ENCODE measurements around the gene GLRA3.
"Not testable (repeated sequence)": the region's sequence is repeated elsewhere in the genome, so short reads cannot be mapped to it uniquely, and the experiment has no call there.

GLRA3 gene

DNA sequence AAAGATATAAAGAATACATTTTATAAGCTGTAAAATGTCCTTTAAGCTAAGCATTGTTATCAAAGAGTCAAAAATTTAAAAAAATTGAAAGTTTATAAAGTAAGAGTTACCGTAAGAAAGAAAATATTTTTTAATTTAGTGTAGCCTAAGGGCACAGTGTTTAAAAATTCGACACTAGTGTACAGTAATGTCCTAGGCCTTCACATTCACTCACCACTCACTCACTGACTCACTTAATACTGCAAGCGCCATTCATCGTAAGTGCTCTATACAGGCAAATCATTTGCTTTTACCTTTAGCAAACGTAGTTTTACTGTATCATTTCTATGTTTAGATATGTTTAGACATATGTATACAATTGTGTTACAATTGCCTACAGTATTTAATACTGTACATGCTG, 20.2 kb downstream of the GLRA3 start:
- no peak for DNase-seq

DNA sequence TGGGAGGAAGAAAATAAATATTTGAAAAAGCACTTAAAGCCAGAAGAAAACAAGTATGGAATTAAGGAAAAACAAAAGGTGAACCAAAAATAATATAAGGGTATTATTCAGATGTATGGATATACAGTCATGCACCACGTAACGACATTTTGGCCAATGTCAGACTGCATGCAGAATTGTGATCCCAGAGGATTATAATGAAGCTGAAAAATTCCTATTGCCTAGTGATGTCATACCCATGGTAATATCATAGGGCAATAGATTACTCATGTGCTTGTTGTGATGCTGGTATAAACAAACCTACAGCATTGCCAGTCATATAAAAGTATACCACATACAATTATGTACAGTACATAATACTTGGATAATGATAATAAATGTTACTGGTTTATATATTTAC, 20.9 kb downstream of the GLRA3 start:
- DNase-seq = no peak

DNA sequence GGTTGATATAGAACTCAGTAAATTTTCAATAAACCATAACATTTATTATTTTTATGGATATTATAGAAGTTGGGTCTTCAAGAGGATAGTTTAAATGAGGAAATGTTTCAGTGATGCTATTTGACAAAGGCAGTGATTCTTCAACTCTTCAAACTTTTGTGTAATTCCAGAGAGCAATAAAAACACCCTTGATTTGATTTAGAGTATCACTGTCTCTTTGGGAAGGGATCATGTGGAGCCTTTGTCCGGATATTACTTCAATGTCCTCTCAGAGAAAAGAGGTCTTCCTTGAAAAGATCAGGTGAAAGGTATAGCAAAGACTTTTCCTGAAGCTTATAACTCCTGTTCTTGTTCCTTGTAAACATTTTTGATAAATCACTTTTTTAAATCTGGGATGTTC, 23.3 kb downstream of the GLRA3 start:
- no peak for DNase-seq

DNA sequence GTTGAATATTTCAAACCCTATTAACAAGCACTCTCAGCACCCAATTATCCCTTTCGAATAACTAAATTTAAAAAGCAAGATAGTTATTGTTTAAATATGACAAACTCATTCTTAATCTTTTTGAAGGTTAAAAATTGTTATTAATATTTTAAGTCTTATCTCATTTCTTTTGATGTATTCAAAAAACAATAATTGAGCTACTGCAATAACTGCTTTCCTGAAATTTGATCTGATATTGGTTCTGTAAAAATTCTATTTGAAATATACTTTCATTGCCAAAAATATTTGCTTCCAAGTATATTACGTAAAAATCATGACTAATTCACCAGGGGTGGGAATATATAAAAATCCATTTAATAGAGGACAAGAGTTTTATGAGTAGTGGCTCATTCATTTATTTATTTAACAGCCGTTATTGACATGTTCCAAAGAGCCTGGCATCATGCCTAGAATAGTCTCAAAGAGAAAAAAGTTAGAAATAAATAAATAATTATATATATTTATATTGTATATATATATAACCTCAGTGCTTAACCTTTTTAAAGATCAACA, 34.4 kb downstream of the GLRA3 start:
- no peak for DNase-seq

DNA sequence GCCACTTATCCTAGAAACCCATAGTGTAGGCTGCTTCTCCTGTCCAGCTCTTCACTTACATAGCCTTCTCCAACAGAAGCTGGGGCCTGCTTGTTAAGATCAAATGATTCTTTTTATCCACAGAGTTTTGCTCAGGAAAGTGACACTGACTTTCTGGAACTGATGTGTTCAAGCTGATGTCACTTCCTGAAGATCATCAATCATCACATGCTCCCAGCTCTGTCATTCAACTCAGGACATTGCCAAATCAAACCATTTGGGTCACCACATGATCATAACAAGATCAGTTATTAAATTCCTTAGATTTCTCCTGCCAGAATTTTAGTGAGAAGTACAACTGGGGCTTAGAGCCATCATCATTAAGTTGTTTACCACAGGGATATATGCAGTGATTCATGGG, 39.4 kb downstream of the GLRA3 start:
- DNase-seq = no peak

DNA sequence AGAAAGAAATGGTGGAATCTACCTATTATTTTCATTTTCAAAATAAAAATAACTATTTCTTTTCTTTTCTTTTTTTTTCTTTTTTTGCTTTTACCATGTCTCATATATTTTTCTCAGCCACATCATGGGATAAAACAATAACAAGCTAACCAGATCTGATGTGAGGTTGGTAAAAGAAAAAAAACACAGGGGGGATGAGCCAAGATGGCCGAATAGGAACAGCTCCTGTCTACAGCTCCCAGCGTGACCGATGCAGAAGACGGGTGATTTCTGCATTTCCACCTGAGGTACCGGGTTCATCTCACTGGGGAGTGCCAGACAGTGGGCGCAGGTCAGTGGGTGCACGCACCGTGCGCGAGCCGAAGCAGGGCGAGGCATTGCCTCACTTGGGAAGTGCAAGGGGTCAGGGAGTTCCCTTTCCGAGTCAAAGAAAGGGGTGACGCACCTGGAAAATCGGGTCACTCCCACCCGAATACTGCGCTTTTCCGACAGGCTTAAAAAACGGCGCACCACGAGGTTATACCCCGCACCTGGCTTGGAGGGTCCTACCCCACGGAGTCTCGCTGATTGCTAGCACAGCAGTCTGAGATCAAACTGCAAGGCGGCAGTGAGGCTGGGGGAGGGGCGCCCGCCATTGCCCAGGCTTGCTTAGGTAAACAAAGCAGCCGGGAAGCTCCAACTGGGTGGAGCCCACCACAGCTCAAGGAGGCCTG, 50.6 kb downstream of the GLRA3 start:
- DNase-seq = not testable (repeated sequence)

DNA sequence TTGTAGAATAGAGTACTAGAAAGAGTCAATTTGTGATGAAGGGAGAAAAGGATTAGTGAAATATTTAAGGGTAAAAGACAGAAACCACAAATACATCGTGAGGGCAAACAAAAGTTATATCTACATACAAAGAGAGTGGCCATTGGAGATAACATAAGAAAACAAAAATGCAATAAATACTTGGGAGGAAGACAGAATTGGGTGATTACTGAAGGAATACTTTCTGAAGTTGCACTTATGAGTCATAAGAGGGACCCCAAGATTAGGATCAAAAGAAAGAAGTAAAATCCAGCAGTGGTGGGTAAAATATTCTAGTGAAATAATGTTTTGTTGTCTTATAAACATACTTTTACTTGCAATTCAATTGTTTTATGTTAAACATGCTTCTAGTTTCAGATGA, 53.7 kb downstream of the GLRA3 start:
- no peak for DNase-seq

DNA sequence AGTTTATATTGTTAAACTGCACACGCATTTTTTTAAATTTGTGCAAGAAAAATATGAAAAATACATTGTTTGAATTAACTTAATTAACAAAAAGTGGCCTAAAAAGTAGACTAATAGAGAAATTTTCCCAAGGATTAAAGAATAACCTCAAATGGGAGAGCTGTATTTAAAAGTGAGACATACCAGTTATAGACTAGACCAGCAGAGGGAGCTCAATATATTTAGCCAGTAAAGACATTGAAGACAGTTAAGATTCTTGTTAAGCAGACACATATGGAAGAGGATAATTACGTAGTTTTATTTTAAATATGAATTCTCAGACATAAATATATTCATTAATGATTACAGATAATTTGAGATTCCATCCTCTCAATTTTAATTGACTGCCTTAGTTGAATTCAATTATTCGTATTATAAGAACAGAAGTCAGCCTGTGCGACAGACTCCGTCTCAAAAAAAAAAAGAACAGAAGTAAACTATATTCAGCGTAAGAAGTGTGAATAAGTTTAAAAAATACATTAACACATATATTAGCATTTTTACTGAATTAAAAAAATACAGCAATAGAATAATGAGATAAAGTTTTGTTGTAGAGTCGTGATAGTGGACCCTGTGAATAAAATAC, 64.8 kb downstream of the GLRA3 start:
- DNase-seq = no peak

DNA sequence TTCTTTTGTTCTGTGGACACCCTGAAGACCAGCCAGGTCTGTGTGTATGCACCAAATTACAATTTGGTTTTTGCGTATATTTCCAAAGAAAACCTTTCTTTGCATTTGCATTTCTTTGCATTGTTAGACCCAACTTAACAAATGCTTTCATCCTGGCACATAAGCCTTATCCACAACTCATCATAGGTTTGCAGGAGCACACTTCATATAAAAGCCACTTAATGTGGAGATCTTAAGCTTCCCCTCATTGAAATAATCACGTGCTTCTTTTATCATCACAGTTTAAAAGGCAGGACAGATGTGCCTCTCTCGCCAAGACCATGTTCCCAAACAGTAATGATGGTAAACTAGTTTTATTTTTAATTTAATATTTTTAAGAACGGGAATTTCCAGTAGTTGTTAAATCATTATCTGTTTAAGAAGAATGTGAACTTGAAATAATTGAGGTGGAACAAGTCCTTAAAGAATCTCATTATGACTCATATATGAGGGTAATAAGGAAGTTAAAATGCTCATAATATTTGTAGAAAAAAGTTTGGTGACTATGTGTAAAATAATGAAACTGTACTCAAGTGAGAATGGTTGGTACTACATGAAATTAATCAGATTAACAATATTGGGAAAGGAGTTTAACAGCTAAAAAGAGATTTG, 65.5 kb downstream of the GLRA3 start:
- DNase-seq = no peak

DNA sequence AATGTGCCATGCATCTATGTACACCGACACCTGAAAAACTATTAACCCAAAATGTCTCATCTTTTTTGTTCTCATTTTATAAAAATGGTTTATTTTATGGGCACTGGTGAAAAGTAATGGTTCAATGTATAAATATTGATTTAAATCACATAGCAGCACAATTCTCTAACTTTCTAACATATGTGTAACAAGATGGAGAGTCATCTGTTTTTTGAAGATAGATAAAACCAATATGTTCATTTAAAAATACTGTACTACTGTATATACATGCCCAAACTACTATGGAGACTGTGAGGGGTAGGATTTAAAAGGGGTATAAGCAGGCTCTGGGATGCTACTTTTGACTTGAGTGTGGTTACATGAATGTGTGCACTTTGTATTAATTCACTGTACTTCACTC, 67.6 kb downstream of the GLRA3 start:
- DNase-seq = no peak

DNA sequence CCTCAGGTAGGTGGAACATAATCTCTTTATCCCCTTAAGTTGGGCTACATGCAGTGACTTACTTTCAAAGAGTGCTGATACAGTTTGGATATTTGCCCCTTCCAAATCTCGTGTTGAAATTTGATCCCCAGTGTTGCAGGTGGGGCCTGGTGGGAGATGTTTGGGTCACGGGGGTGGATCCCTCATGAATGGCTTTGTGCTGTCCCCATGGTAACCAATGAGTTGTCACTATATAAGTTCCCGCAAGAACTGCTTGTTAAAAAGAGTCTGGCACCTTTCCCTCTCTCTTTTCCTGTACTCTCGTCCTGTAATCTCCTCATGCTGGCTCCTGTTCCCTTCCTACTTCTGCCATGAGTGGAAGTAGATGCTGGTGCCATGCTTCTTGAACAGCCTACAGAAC, 71.3 kb downstream of the GLRA3 start:
- no peak for DNase-seq

DNA sequence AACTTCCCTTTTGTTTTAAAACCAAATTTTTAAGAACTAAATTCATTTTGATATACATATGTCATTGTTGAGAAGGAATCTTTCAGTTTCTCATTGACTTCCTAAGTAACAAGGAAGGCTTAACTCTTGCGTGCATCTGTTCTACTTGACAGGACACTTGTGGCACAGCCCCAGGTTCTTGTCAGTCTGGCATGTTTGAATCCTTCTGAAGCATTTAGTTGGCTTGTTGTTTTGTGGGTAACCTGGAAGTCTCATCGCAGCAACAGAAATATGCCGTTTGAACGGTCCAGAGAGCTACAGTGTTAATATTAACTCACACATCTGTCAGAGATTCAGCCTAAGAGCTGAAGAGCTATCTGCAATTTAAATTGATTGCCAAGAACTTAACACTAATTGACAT, 76.0 kb downstream of the GLRA3 start:
- no peak for DNase-seq

DNA sequence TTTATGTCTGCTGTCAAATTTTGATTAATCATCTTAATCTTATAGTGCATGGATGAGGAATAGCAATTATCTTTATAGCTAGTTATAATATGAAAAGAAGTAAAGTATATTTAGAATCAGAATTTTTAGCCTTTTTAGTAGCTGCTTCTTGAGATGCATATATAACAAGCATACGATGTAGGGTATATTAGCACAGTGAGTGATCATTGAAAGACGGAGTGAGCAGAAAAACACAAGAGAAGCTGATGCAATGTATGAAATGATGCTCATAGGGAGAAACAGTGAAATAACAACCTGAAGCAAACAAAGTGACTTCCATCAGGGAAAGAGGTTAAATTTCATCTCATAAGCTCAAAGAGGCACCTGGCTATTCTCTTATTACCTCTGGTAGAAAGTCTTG, 77.0 kb downstream of the GLRA3 start:
- no peak for DNase-seq

DNA sequence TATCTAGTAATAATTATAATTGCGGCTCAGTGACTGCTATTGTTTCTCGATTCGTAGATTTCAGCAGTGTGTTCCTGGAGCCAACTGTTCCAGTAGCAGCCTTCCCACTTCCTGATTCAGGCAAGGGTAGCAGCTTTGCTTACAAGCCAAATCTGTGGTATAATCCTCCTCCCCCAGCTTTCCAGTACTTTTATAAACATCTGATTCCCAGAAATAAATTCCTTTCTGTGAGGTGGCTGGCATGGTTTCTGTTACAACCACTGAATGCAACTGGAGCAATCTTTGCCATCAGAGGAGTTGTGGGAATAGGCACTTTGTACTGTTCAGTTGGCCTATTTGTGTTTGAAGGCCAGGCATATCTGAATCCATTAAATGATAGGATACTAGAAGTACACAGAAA, 80.0 kb downstream of the GLRA3 start:
- no peak for DNase-seq

DNA sequence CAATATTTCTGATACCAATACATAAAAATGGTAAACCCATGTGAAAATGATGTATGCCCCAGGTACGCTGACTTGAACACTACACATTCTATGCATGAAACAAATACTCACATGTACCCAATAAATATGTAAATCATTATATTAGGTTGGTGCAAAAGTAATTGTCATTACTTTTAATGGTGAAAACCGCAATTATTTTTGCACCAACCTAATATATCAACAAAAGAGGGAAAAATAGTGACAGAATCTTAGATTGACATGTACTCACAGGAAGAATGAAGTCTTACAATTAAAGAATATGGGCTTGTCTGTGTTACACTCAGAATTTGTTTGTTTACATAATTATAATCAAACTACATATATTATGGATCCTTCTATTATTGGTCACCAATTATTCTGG, 82.3 kb downstream of the GLRA3 start:
- no peak for DNase-seq

DNA sequence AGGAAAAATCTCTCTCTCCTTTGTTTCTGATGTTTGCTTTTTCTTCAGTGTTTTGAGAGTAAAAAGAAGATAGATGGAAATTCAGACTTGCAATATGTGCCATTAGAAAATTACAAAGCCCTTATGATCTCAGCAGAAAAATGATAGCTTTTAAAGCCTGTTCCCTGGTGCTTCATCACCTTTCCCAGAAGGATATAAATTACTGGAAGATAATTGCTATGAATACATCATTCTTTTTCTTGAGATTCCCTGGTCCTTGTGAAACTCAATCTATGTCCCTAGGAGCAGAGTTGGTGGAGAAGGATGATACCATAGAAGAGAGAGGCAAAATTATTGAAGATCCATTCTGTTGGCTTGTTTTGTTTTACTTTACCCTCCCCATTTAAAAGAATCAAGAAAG, 86.5 kb downstream of the GLRA3 start:
- no peak for DNase-seq

DNA sequence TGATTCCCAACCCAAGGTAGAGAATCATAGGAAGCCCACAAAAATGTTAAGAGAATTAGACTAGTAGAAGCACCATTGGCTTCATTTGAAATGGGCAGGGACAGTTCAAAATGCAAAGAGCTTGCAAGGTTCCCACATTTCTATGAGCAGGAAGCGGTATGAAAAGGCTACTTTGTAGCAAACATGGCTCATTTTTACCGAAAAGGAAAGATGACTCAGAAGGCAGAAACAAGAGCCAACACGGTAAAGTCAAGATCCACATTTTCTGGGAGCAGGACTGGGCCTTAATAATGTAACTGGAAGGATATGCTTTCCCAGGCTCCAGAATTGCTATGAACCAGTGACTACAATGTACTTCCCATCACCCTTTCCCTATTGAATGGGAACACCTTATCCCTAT, 89.5 kb downstream of the GLRA3 start:
- DNase-seq = no peak

DNA sequence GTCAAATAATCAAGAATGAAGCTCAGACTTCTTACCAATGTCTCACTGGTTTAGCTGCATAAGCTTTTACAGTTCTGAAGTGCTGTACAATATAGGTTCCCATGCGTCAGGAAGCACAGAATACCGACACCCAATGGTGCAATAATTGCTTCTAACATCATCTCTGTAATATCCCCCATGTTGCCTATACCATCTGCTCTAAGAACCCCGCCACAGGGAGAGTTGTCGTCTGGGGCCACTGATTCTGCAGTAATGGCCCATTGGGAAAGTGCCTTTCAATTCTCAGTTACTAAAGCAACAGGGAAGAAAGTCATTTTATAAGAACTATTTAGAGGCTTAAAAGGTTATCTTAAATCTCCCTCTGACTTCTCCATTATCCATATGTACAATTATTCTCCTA, 94.9 kb downstream of the GLRA3 start:
- no peak for DNase-seq

DNA sequence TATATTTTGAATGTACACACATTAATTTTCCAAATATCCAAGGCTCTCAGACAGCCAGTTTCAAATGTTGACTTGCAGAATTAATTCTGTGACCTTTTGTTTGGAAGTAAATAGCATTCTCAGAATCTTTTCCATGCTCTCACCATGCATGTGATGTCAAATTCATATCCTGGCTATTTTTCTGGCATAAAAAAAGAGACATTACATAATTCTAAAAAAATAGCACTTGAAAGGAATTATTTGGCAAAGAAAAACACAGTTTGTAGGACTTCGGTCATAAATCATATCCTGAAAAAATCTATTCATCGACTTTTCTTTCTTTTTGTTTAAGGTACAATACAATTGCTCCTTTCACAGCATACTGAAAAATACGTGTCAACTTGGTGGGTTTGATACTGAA, 111.2 kb downstream of the GLRA3 start:
- no peak for DNase-seq

DNA sequence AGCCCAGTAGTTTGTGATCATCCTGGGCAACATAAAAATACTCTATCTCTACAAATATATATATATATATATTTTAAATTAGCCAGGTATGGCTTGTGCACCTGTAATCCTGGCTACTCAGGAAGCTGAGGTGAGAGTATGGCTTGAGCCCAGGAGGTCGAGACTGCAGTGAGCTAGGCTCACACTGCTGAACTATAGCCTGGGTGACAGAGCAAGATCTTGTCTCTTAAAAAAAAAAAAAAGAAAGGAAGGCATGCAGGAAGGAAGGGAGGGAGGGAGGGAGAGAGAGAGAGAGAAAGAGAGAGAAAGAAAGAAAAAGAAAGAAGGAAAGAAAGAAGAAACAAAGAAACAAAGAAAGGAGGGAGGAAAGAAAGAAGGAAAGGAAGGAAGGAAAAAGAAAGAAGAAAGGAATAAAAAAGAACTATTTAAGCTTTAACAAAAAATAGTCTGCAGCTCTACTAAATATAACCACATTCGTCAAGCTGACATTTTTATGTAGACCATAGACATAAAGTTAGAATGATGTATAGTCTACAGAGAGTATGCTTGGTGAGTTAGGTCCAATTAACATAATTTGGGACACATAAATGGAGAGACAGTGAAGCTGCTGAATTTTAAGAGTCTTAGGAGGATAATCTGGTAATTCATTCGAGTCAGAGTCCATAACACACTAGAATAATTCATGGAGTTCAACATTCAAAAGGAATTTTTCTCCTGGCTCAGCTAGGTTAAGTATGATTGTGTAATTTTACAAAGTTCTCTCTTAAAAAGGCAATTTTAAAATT, 111.9 kb downstream of the GLRA3 start:
- DNase-seq = no peak

DNA sequence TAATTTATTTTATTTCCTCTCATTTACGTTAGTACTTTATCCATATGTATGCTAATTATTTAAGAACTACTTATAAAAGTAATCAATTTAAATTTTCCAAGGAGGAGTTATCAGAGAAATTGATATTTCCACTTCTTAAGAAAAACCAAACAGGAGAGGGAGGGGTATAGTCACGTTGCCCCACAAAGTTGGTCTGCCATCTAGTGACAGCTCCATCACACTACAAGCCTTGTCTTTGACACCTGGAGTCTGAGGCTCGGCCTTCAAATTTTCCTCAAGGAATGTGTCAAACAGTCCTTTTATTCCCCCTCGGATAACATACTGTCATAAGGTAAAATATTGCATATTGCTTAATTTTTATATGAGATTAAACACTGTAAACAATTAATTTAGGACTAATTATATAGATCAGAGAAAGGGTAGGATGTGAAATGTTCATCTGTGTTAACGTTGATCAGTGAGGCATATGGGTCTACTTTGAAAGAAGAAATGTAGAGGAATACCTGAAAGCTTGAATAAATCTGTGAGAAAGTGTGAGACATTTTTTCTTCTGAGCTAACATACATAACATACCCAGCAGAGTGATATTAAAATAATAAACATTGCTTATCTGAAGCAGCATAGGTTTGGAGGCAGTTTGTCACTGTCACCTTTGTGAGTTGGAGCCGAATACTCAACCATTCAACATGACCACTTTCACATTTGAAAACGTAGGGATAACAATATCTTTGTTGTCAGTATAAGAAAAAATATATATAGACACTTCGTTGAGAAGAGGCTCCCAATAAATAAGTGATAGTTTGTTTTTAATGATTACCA, 114.4 kb downstream of the GLRA3 start:
- no peak for DNase-seq

DNA sequence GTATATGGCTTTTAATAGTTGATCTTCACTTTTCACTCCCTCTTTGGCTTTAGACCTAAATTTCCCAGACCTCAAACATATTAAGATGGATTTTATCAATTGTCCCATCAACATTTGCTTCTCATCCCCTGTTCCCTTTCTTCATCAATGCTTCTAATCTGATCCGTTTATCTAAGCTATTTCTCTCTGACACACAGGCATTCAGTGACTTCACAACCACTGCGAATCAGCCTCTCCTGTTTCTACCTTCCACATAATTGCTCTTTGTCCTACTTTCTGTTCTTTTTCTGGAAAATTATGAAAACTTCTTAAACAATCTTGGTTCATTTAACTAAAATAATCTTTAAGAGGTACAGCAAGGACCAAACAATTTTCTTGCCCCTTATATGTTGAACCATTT, 115.2 kb downstream of the GLRA3 start:
- no peak for DNase-seq

DNA sequence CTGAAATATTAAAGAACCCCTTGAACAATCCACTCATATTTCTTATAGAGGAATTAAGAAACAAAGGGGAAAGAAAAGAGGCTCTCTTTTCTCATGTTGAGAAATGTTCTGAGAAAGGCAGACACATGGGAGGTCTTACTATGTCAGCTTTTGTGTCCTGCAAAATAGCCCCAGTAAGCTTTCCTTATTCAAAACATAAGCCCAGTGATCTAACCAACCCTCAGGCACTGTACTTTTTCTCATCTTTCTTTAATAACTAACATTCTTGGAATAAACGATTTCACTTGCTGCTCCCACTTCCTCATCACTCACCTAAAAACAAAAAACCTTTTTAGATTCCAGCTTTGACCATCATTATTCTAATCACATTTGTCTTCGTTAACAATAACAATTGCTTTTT, 115.9 kb downstream of the GLRA3 start:
- no peak for DNase-seq
